GM19463 (cell line): Measurements from ENCODE around the gene POLN.
A peak's percentile ranks its signal among the peaks of the same experiment; 100 is the strongest.

Experiments
- ATAC-seq: cut with Tn5 transposase; IDR thresholded peaks from one replicate; pipeline ENCODE4 v1.9.1; 2021; ENCODE audit warnings: mild to moderate bottlenecking, moderate library complexity; ENCODE audit not compliant: unreplicated experiment

The POLN gene

GRCh38 chr4:2264481-2265041 lies 22.6 kb upstream of the POLN start:
- no peak for ATAC-seq

- ATAC-seq = no peak
Observed at GRCh38 chr4:2263926-2264321, 22.0 kb upstream of the POLN start.

GRCh38 chr4:2262944-2263250 lies 21.0 kb upstream of the POLN start:
- ATAC-seq = no peak

DNA sequence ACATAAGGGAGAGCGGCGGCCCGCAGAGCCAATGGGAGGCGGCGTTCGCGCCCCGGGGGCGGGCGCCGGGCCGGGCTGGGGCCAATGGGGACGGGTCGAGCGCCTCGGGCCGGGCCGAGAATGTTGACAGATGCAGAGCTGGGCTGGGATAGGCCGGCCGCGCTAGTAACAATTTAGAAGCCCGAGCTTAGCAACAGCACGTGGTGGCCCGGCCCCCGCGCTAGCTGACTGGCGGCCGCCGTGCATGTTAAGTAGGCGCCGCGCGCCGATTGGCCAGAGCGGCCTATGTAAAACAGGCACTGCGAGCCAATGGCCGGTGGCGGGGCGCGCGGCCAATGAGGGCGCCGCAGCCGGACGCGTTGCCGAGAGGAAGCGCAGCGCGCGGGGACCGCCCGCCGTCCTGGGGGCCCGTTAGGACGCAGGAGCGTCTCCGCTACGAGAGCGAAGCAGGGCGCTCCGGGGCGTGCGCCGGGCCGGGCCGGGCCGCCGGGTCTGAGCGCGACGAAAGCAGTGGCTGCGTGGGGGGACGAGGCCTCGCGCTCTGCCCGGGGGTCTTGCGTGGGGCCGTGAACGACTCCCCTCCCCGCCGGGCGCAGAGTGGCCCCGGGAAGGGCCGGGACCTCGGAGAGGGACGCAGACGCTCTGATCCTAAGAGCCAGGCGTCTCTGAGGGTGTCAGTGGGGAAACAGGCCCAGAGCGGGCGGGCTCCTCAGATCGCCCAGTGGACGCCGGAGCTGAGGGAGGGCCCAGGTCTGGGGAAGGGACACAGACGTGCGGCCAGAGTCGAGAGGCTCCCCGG lies 20.4 kb upstream of the POLN start:
- peak; percentile 90 for ATAC-seq

DNA sequence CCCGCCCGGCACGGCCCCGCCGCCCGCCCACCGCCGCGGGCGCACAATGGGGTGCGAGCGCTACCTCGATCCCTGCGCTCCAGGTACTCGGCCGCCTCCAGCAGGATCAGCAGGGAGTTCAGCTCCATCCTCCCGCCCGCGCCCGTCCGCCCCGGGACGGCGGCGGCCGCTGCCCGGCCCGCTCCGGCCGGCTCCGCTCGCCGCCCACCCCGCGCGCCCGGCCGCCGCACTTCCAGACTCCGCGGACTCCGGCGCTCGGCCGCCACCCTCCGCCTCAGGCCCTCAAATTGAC lies 19.9 kb upstream of the POLN start, which contains the start of gene MXD4:
TSS of gene MXD4 (minus strand) at position 257 of the 292 bp plus-strand sequence. CDS start at position 128, 129 bp downstream.
- ATAC-seq = no peak

GRCh38 chr4:2261110-2261852 lies 19.4 kb upstream of the POLN start:
- ATAC-seq = no peak

- no peak for ATAC-seq
Observed at GRCh38 chr4:2260344-2261109, 18.6 kb upstream of the POLN start.

GRCh38 chr4:2259541-2260343 lies 17.8 kb upstream of the POLN start:
- ATAC-seq = no peak

GRCh38 chr4:2259036-2259540 lies 17.2 kb upstream of the POLN start:
- no peak for ATAC-seq

DNA sequence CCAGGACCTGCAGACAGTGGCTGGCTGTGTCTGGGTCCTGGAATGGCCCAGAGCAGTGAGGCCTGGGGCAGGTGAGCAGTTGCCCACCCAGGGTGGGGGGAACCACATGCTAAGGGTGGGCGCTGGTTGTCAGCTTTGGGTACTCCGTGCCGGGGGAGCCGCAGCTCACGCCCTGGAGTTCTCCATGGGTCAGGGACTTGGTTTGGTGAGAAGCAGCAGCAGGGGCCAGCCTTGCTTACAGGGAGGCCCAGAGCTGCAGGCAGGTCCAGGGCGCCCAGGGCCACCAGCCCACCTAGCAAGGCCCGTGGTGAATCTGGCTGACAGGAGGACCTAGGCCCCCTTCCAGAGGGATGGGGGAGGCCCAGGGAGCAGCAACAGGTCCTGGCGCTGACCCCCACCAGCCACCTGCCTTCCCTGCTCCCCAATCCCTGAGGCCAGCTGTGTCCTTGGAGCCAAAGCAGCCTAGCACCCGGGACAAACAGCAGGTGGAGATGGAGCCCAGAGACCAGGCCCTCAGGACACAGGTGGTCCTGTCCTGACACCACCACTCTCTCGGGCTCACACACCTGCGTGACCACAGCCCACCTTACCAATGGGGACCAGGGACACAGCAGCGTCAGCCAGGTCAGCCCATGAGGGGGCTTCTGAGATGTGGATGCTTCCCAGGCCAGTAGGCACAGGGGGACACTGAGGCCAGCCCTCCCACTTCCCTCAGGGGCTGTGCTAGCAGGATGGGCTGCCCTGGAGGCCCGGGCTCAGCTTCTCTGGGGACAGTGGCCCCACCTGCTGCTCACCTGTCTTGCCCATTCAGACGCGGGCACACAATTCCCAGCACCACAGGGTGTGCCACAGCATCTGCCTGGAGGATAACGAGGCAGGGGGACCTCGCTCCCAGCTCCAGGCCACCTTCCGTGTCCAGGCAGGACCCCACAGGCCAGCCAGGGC lies 16.4 kb upstream of the POLN start:
- ATAC-seq = no peak

- no peak for ATAC-seq
Observed at GRCh38 chr4:2257361-2258081, 15.6 kb upstream of the POLN start.

DNA sequence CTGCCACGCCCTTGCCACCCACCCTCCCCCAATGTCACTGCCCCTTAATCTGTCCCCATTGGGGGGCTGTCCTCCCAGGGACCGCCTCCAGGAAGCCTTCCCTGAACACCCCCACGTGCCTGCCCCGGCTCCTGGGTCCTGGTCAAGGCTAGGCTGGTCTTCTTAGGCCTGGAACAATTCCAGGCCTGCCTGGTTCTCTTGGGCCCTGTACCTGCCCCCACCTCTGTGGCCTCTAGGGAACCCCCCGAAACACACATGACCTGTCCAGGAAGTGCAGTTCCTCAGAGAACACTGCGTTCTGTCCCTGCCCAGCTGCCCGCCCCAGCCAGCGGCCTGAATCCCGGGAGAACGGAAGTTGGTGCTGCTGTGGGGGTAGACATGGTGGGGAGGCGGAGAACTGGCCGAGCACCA lies 14.9 kb upstream of the POLN start:
- no peak for ATAC-seq

GRCh38 chr4:2256156-2256731 lies 14.3 kb upstream of the POLN start:
- ATAC-seq = no peak

DNA sequence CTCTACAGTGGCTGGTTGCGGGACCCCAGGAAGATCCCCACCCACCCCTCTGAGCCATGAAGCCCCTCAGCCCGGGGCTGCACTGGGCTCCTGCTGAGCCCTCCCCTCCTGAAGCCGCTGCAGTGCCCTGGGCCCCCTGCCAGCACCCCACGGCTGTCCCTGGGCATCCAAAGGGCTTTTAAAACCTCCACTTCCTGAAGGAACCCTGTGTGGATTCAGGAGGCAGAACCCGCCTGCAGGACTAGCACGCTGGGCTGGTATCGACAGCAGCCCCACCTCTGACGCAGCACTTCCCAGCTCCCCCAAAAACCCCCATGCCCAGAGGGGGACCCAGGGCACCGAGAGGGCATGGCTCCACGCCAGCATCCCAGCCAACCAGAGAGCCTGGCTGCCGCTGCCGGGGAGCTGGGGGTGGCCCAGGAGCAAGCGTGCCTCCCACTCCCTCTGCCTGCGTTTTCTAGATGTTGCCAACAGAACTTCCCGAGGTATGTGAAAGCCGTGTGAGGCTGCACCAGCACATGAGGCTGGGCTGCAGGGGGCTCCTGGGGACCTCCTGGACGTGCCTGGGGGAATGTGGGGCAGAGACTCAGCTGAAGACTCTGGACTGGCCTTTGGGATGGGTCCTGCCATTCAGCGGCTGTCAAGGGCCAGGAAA lies 13.7 kb upstream of the POLN start:
- no peak for ATAC-seq

DNA sequence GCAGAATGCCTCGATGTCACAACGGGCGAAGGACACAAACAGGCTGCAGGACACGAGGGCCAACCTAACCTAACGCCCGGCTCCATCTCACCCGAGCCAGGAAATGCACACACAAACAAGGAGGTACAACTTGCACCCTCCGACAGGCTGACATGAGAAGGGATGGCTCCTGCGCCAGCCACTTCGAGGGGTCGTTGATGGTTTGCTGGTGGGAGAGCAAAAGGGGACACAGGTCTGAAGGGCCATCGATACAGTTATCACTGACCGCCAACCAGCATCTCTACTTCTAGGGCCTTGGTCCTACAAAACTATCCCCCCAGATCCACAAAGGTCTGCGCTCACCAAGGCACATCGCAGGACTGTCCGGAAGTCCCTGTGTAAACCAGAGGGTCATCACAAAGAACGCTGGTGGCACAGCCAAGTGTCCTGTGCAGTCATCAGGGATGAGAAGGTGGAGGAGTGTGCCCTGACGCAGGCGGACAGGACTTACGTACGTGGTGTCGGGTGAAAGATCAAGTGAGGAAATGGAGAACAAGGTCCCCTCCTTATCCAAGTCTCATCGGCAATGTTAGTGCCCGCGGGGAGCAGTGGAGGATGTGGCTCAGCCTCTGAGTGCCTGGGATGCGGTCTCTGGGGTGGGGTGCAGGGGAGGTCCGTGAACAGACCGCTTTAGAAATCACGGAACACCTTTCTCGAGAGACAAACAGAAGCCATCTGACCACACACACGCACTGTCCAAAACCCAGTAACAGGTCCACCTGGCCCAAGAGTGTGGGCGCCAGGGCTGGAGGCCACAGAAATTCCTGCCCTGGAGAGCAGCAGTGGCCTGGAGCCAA lies 13.0 kb upstream of the POLN start:
- ATAC-seq = no peak

DNA sequence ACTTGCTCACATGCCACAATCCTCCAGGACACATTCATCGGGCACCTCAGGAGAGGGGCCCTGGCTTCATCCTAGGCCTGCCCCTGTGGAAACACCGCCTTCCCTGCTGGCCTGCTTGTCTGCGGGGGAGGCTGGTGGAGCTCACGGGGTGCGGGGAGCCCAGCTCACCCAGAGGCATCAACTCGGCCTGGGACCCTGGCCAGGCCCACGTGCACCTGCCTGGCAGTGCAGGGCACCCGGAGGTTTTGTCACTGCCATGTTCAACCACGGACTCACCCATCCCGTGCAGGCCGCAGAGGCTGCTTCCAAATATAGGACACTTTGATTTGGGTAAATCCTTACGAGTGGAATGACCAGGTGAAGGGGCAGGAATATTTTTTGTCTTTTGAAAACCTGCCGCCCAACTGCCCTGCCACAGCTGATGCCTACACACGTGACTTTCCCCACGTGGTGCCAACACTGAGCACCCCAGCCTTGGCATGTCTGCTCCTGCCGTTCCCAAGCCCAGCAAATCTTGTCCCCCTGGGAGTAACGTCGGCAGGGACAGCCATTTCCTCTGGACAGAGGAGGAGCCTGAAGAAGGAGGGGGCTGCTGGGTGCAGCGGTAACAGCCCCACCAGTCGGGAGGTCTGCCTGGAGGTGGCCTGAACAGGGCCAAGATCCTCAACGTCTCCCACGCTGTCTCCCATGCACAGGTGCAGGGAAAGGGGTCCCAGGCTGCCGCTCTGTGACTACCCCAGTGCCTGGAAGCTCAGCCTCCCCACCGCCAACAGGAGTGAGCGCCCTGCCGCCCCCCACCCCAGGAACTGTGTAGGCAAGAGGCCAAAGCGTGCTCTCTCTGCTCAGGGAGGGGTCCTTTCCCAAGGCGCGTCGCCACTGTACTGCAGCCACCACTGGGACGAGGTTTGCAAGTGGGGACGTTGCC lies 11.5 kb upstream of the POLN start:
- no peak for ATAC-seq
